Measurements from ENCODE around the gene TOB1. TPM values are rescaled to one million over a fixed set of nuclear protein-coding genes. Genes with fewer than 3 reads are reported as not detected.

Gene TOB1
- polyA plus RNA-seq, 1 donor (not counting 4 experiments of a cell fraction or from before 2014, with no cell fraction given): 64.4 TPM

- Histone ChIP-seq H3K79me2 (ENCODE audit: control insufficient read depth, insufficient read depth, low read length) (peaks cover 25% of the 10 kb centered on the region), H3K27ac (ENCODE audit: control insufficient read depth, insufficient read depth, low read length) (peak overlapping the region; percentile 98), H3K9me1 (ENCODE audit: control insufficient read depth, extremely low read depth, insufficient read depth, low read length) (no peaks in the 10 kb centered on the region), H3K4me2 (ENCODE audit: control insufficient read depth, extremely low read depth, insufficient read depth, low read depth, low read length) (peak overlapping the region; percentile 100), H3K36me3 (ENCODE audit: control insufficient read depth in 2 of 2, extremely low read depth in 1 of 2, insufficient read depth in 2 of 2, low read length in 2 of 2) (peaks cover under 1 to 2% of the 10 kb centered on the region in 2 experiments), H3K4me3 (ENCODE audit: control insufficient read depth in 2 of 3, extremely low read depth in 1 of 3, insufficient read depth in 2 of 3, low read depth in 1 of 3, low read length in 3 of 3) (peak overlapping the region; percentile 47 to 92 (median 84)), H3K27me3 (ENCODE audit: control insufficient read depth, extremely low read depth, insufficient read depth, low read length) (no peaks in the 10 kb centered on the region), H2AFZ (ENCODE audit: control insufficient read depth, low read length) (no peak overlapping the region), H3K9me3 (ENCODE audit: control insufficient read depth, low read depth, low read length) (no peaks in the 10 kb centered on the region), H4K20me1 (ENCODE audit: control insufficient read depth, extremely low read depth, insufficient read depth, low read length) (peaks cover 12% of the 10 kb centered on the region), H3K4me1 (ENCODE audit: control insufficient read depth, extremely low read depth, insufficient read depth, low read length) (peaks cover 28% of the 10 kb centered on the region), H3K9ac (ENCODE audit: control insufficient read depth, extremely low read depth, insufficient read depth, low read length) (peak overlapping the region; percentile 98)
- FAIRE-seq (no peak), DNase-seq (ENCODE audit: low read depth, low spot score) (no peak)
- dilution Hi-C loops (cut with MboI; ENCODE audit: extremely low pct_ligation_motif_present, low sequenced_read_pairs): loop anchor here (25.0 kb wide), 1 partner anchor 94 kb away; no protein-coding TSS in a partner anchor
- no peak for TF ChIP-seq EZH2 (IDR thresholded peaks at IDR 0.05; ENCODE audit: low read length)
- TF ChIP-seq CTCF (optimal IDR thresholded peaks at IDR 0.05 in 1 of 3, IDR thresholded peaks at IDR 0.05 in 1 of 3, conservative IDR thresholded peaks at IDR 0.05 in 1 of 3; ENCODE audit: extremely low read depth in 1 of 3, insufficient read depth in 2 of 3, low read length in 3 of 3): no peak
Measured at GRCh38 chr17:50868602-50869001, 2.4 kb upstream of the TOB1 start.

GRCh38 chr17:50868140-50868438 is 1.9 kb upstream of the TOB1 start:
- Histone ChIP-seq H4K20me1 (ENCODE audit: control insufficient read depth, extremely low read depth, insufficient read depth, low read length) (peaks cover 17% of the 10 kb centered on the region), H3K4me1 (ENCODE audit: control insufficient read depth, extremely low read depth, insufficient read depth, low read length) (peaks cover 32% of the 10 kb centered on the region), H3K9ac (ENCODE audit: control insufficient read depth, extremely low read depth, insufficient read depth, low read length) (peak overlapping the region; percentile 98), H3K27me3 (ENCODE audit: control insufficient read depth, extremely low read depth, insufficient read depth, low read length) (no peaks in the 10 kb centered on the region), H3K9me1 (ENCODE audit: control insufficient read depth, extremely low read depth, insufficient read depth, low read length) (no peaks in the 10 kb centered on the region), H3K36me3 (ENCODE audit: control insufficient read depth in 2 of 2, extremely low read depth in 1 of 2, insufficient read depth in 2 of 2, low read length in 2 of 2) (peaks cover 4 to 6% of the 10 kb centered on the region in 2 experiments), H3K9me3 (ENCODE audit: control insufficient read depth, low read depth, low read length) (no peaks in the 10 kb centered on the region), H3K4me2 (ENCODE audit: control insufficient read depth, extremely low read depth, insufficient read depth, low read depth, low read length) (peak overlapping the region; percentile 100), H2AFZ (ENCODE audit: control insufficient read depth, low read length) (no peak overlapping the region), H3K4me3 (ENCODE audit: control insufficient read depth in 2 of 3, extremely low read depth in 1 of 3, insufficient read depth in 2 of 3, low read depth in 1 of 3, low read length in 3 of 3) (peak overlapping the region; percentile 47 to 92 (median 84)), H3K27ac (ENCODE audit: control insufficient read depth, insufficient read depth, low read length) (peak overlapping the region; percentile 98), H3K79me2 (ENCODE audit: control insufficient read depth, insufficient read depth, low read length) (peaks cover 30% of the 10 kb centered on the region)
- no peak for FAIRE-seq
- dilution Hi-C loops (cut with MboI; ENCODE audit: extremely low pct_ligation_motif_present, low sequenced_read_pairs): loop anchor here (25.0 kb wide), 1 partner anchor 94 kb away; no protein-coding TSS in a partner anchor
- DNase-seq (ENCODE audit: low read depth, low spot score): no peak
- TF ChIP-seq CTCF (optimal IDR thresholded peaks at IDR 0.05 in 1 of 3, IDR thresholded peaks at IDR 0.05 in 1 of 3, conservative IDR thresholded peaks at IDR 0.05 in 1 of 3; ENCODE audit: extremely low read depth in 1 of 3, insufficient read depth in 2 of 3, low read length in 3 of 3) (no peak), EZH2 (IDR thresholded peaks at IDR 0.05; ENCODE audit: low read length) (no peak)
